Measurements from ENCODE around the gene PEX10.

- TF ChIP-seq EZH2 (IDR thresholded peaks at IDR 0.05; ENCODE audit: borderline replicate concordance, low read length): no peak
- no peak for TF ChIP-seq CTCF (conservative IDR thresholded peaks at IDR 0.05 in 1 of 2, IDR thresholded peaks at IDR 0.05 in 1 of 2; ENCODE audit: extremely low read depth in 1 of 2, insufficient read depth in 1 of 2, low read depth in 1 of 2, low read length in 2 of 2)
These were observed 35.7 kb upstream of the PEX10 start for GRCh38 chr1:2448098-2448445.

Measured in mammary epithelial cell (primary cell).